Gastroesophageal sphincter (tissue), 3 donors: Measurements from ENCODE around the gene RBM5.

Experiments used
- POLR2A ChIP-seq, 2 donors: fragments of 450-650 bp; IDR thresholded peaks; one replicate each; pipeline ENCODE4 v1.6.1; 2017; ENCODE audit warnings: antibody characterized with exemption in 2 of 2, mild to moderate bottlenecking in 2 of 2, moderate library complexity in 1 of 2
- POLR2AphosphoS5 ChIP-seq: sonication (generic); formaldehyde crosslinking; IDR thresholded peaks from one replicate; pipeline ENCODE4 v1.6.1; 2017; ENCODE audit warnings: antibody characterized with exemption
- TF ChIP-seq, protein P1 (sequence below), 4 experiments: fragments of 200-600 bp in 2 of 4; fragments of 450-650 bp in 2 of 4; sonication (generic) in 1 of 4; IDR thresholded peaks; one replicate each; pipeline ENCODE4 v1.5.1; 2017 to 2019; ENCODE audit warnings: antibody characterized with exemption in 4 of 4, mild to moderate bottlenecking in 2 of 4, moderate library complexity in 2 of 4

DNA sequence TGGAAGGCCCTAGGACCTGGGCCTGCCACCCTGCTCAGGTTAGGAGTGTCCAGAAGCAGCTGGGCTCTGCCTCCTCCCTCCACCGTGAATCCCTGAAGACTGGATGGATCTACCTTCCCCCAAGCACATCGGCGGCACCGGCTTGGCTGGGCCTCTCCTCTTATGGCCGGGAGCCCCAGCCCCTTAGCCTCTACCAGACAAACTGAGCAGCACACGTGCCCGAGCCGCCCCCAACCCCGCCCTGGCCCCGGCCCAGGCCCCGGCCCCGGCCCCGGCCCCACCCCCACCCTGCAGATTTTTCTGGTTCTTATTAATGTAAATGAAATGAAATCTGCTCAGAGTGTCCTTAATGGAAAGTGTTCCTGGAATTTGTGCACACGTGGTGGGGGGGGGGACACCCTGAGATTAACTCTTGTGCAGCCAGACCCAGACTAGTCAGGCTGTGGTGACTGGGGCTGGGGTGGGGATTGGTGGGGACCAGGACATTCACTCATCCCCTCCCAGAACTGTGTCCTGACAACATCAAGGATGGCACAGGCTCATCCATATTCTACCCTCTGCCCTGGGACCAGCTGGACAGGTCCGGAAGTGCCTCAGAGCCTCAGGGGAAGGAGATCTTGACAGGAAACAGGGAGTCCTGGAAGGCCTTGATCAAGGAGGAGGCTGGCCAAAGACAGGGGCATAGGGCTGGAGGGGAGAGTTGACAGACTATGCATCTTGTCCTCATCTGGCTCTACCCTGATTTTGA lies 35.5 kb downstream of the RBM5 start:
- TF ChIP-seq, protein P1, sequence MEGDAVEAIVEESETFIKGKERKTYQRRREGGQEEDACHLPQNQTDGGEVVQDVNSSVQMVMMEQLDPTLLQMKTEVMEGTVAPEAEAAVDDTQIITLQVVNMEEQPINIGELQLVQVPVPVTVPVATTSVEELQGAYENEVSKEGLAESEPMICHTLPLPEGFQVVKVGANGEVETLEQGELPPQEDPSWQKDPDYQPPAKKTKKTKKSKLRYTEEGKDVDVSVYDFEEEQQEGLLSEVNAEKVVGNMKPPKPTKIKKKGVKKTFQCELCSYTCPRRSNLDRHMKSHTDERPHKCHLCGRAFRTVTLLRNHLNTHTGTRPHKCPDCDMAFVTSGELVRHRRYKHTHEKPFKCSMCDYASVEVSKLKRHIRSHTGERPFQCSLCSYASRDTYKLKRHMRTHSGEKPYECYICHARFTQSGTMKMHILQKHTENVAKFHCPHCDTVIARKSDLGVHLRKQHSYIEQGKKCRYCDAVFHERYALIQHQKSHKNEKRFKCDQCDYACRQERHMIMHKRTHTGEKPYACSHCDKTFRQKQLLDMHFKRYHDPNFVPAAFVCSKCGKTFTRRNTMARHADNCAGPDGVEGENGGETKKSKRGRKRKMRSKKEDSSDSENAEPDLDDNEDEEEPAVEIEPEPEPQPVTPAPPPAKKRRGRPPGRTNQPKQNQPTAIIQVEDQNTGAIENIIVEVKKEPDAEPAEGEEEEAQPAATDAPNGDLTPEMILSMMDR (IDR thresholded peaks at IDR 0.05) = no peak
- TF ChIP-seq POLR2A (IDR thresholded peaks at IDR 0.05) (no peak), POLR2AphosphoS5 (no peak)
